ENCODE data around the gene ALS2.

GRCh38 chr2:201777043-201777442 lies 3.7 kb downstream of the ALS2 start:
- TF ChIP-seq CTCF (IDR thresholded peaks at IDR 0.05) (no peak), POLR2A (IDR thresholded peaks at IDR 0.05) (no peak)
